NCI-H128 (cell line): ENCODE data around the gene STK11.
A peak's percentile ranks its signal among the peaks of the same experiment; 100 is the strongest.
"Not testable (repeated sequence)": the region's sequence is repeated elsewhere in the genome, so short reads cannot be mapped to it uniquely, and the experiment has no call there.

Experiments used
- DNase-seq: peaks from one replicate; lab custom pipeline; 2025; ENCODE audit not compliant: unreplicated experiment; lab: John Stamatoyannopoulos, UW

Gene STK11

GRCh38 chr19:1168572-1169410, 36.8 kb upstream of the STK11 start:
- no peak for DNase-seq

DNA sequence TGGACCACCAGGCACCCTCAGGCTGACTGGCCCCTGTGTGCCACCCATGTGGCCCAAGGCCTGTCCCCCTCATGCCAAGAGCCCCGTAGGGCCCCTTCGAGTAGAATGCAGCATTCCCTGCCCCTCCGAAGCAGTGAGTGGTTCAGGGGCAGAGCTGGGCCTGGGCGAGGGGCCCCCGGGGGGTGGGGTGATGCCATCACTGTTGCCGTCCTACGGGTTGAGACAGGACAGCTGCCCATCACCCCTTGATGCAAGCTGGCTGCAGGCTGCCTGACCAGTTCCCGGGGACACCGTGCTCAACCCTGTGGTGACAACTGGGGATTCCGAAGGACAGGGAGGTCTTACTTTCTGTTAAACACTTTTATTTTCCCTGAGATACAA, 36.2 kb upstream of the STK11 start:
- no peak for DNase-seq

DNA sequence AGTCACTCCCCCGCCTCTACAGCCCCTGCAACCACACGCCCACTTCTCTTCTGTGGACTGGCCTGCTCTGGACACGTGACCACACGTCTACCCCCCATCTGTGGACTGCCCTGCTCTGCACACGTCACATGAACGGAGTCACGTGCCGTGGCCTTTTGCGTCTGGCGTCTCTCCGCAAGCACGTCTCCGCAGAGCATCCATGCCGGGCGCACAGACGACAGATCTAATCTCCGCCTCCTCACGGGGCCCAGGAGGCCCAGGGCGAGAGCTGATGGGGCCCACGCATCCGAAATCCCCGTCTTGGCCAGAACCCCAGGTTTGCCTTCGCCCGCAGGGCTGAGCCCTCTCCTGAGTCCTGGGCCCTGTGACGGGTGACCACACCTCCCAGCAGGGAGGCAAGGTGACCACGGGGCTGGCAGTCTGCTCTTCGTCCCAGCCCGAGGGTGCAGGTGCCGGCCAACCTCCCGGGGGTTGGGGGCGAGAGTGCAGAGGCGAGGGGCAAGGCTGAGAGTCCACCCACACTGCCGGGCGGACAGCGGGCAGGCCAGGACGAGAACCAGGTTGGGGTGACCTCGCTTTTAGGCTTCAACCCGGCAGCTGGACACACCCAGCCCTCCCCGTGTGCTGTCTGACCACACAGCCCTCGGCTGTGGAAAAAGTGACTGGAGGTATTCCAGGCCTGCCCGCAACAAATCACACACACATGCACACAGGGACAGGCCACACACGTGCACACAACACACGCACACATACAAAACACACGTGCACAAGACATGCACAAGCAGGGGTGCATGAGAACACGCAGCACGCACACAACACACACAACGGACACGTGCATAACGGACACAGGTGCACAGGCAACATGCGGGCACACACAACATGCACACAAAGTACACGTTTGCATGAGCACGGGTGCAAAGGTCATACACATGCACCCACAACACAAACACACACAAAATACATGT, 35.4 kb upstream of the STK11 start:
- no peak for DNase-seq

DNA sequence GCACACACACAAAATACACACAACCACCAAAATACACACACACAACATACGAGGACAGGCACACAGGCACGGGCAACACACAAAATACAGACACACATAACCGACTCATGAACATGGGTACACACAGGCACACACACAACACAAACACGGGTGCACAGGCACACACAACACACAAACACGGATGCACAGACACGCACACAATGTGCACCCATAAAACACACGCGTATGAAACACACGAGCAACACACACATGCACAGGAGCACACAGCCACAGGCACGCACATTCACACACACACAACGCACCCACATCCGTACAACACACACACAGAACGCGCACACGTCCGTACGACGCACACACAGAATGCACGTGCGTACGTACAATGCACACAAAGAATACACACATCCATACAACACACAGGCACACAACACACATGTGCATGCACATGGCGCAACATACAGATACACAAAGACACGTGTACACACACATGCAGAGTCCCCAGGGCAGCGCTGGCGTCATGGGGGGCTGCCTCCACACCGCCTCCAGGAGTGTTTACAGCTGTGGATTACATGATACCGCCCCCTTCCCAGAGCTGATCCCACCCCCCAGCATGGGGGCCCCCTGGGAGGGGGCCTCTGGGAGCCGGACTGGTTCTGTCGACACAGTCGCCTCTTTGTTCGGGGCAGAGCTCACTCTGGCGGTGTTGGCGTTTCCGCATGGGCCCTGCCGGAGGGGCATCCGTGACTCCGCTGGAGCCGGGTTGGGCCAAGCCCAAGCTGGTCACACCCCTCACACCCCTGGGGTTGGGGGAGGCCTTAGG, 34.4 kb upstream of the STK11 start:
- DNase-seq = no peak

GRCh38 chr19:1171755-1172352, 33.7 kb upstream of the STK11 start:
- peak; percentile 29 for DNase-seq

DNA sequence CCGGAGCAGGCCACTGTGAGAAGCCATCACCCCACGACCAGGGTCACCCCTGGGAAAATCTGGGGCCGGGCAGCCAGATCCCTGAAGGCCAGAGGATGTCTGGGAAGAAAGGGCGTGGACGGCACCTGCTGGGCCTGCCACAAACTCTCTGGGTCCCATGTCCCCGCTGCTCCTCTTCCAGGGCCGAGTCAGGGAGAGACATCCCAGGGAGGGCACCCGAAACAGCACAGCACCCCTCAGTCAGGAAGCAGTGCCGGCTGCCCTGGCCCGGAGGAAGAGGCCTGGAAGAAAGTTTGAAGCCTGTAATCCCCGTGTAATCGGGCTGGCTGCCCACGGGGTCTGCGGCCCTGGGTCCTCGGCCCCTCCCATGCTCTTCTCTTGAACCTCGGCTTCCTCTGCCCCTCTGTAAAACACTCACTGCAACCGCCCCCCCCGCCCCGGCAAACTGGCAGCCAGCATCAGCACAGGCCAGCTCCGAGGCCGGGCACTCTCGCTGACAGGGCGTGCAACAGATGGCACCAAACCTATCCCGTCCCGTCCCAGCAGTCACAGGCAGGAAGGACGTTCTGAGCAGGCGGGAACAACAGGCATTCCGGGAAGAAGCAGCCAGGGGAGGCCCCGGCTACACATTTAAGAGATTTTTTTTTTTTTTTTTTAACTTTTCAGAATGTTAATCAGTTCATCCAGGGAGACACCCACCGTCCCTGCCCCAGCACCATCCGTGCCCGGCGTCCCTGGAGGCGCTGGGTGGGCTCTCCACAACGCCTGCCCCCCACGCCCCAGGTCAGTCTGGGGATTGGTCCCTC, 33.0 kb upstream of the STK11 start:
- DNase-seq = no peak

GRCh38 chr19:1173159-1173844, 32.3 kb upstream of the STK11 start:
- DNase-seq = no peak

DNA sequence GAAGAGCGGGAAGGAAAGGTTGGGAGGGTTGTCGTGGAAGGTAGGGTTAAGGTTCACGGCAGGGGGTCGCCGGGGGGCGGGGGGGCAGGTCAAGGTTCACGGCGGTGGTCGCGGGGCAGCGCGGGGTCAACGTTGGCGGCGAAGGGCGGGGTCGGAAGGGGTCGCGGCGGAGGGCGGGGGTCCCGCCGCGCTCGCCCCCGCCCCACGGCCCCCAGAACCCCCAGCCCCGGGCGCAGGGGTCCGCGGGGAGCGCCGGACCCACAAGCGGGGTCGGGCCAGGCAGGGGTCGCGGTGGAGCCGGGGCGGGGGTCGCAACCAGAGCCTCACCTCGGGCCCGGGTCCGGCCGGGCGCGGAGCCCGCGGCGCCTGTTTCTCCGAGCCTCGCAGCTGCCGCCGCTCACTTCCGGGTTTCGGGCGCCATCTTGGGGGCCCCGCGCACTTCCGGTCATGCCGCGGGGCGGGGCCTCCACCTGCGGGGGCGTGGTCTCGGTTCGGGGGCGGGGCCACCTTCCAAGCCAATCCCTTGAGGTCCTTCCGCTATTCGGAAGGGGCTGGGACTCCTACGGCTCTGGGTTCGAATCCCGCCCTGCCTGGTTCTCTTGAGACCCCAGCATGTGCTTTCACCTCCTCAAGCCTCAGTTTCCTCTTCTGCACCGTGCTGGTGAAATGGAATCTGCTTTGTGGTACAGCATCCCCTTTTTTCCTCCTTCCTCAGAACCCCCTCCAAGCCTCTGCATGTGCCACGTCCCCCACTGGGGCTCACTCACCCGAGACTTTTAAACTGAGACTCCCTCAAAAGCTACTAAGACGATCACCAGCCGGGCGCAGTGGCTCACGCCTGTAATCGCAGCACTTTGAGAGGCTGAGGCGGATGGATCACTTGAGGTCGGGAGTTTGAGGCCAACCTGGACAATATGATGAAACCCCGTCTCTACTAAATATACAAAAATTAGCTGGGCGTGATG, 31.5 kb upstream of the STK11 start, which contains the start of gene SBNO2:
TSS of gene SBNO2 (minus strand) at position 424 of the 965 bp plus-strand sequence. CDS start 19,992 bp downstream, outside the sequence.
- DNase-seq = peak; percentile 48

GRCh38 chr19:1177322-1178114, 28.1 kb upstream of the STK11 start:
- no peak for DNase-seq

DNA sequence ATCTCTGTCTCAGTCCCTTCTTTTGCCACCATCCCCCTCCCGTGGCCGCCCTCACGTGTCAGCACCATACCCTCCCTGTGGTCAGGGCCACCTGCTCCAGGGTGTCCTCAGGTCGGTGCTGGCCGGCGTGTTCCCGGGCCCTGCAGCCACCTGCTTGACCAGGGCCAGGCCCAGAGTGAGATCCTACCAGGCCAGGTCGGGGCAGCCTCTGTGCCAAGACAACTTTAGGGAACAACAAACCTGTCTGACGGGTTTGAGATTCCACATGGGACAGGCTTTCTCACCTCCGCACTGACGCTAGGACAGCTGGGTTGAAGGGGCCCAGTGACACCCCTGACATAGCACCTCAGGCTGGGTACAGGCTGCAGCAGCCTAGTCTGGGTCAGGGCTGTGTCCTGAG, 24.0 kb upstream of the STK11 start:
- DNase-seq = no peak

DNA sequence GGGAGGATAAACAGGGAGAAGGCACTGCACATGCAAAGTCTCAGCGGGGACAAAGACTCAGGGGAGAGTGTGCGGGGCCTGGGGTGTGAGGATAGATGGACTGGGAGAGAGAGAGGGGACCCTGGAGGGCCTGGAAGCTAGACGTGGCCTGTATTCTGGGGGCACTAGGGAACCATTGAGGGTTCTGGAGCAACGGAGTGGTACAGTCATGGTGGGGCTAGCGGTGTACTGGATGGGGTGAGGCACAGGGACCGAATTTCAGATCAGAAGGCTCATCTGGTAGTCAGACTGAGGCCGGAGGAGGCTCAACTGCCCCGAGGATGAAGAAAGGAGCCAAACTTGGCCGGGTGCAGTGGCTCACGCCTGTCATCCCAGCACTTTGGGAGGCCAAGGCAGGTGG, 23.5 kb upstream of the STK11 start:
- no peak for DNase-seq

GRCh38 chr19:1182727-1183126, 22.9 kb upstream of the STK11 start:
- DNase-seq = no peak

- DNase-seq = no peak
Observed at GRCh38 chr19:1183543-1184172, 21.9 kb upstream of the STK11 start.

- DNase-seq = no peak
Observed at GRCh38 chr19:1189419-1189818, 16.2 kb upstream of the STK11 start.

GRCh38 chr19:1199531-1199930, 6.0 kb upstream of the STK11 start:
- no peak for DNase-seq

DNA sequence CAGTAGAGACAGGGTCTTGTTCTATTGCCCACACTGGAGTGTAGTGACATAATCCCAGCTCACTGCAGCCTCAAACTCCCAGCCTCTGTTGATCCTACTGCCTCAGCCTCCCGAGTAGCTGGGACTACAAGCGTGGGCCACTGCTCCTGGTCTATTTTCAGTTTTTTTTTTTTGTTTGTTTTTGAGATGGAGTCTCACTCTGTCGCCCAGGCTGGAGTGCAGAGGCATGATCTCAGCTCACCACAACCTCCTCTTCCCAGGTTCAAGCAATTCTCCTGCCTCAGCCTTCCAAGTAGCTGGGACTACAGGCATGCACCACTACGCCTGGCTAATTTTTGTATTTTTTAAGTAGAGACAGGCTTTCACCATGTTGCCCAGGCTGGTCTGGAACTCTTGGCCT, 5.0 kb upstream of the STK11 start:
- not testable (repeated sequence) for DNase-seq
